MM.1S (cell line): ENCODE data around the gene INSR.

Experiments
- CTCF ChIP-seq: fragments of 300-600 bp; sonication (generic); IDR thresholded peaks from 2 replicates; pipeline ENCODE4 v1.5.1; 2016; ENCODE audit warnings: antibody characterized with exemption, low read length, mixed read lengths
- EZH2 ChIP-seq: fragments of 300-600 bp; sonication (generic); optimal IDR thresholded peaks from 2 replicates; pipeline ENCODE3; 2017; ENCODE audit warnings: low read depth, mild to moderate bottlenecking, antibody characterized with exemption, low read length, mixed read lengths
- EZH2phosphoT487 ChIP-seq: fragments of 300-600 bp; sonication (generic); IDR thresholded peaks from 2 replicates; pipeline ENCODE4 v1.6.1; 2018; ENCODE audit warnings: antibody characterized with exemption, low read length

DNA sequence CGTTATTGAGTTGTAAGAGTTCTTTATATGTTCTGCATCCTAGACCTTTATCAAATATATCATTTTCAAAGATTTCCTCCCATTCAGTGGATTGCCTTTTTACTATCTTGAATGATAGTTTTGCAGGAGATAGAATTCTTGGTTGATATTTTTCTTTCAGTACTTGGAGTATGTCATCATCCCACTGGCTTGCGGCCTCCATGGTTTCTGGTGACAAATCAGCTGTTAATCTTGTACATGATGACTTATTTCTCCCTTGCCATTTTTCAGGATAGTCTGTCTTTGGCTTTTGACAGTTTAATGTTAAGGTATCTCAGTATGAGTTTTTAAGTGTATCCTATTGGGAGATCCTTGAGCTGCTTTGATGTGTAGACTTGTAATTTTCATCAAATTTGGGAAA, 216.2 kb downstream of the INSR start:
- TF ChIP-seq CTCF, result no peak
- TF ChIP-seq EZH2, result no peak
- no peak for TF ChIP-seq EZH2phosphoT487
